Spleen (tissue), 7 donors: Measurements from ENCODE around the gene CNTNAP2.

Experiments used
- CTCF ChIP-seq, 11 experiments: fragments of 200-600 bp in 7 of 11; fragments of 450-650 bp in 4 of 11; sonication (generic) in 4 of 11; IDR thresholded peaks in 8 of 11; conservative IDR thresholded peaks in 3 of 11; 1 replicate in 7 of 11; 2 replicates in 4 of 11; pipeline versions ENCODE4 v1.4.0 to v1.8.0; 2016 to 2021; ENCODE audit warnings: antibody characterized with exemption in 11 of 11, inconsistent platforms in 4 of 11, mild to moderate bottlenecking in 1 of 11
- POLR2AphosphoS5 ChIP-seq, 3 donors: sonication (generic); formaldehyde crosslinking; IDR thresholded peaks; one replicate each; pipeline ENCODE4 v1.5.1; 2017; ENCODE audit warnings: antibody characterized with exemption in 3 of 3
- donor health status: DM: no; HTN: no; CAD: no; lungs with moderate emphysema.
- donor health status: DM: no; HTN: no; CAD: no.
- donor health status: DM: no; HTN: no; CAD: no.

DNA sequence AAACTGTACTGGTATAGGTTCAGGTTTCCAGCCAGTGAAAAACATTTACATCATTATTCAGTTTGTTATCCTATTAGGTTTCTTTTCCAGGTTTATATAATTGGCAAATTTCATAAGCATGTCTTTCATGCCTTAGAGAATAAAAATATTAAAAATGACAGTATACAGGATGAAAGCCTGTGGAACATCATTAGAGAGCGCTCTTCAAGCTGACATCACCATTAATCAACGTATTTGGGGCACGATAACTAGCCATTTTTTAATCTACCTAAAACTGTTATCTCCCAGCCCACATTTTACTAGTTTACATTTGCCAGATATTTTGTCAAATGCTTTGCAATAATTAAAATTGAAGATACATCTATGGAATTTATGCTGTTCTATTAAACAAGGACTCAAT lies 714.1 kb downstream of the CNTNAP2 start:
- TF ChIP-seq CTCF (IDR thresholded peaks at IDR 0.05 in 8 of 11, conservative IDR thresholded peaks at IDR 0.05 in 3 of 11), result no peak
- no peak for TF ChIP-seq POLR2AphosphoS5 (IDR thresholded peaks at IDR 0.05)
